K562 (cell line): ENCODE results near the gene THUMPD1. TPM values are rescaled to one million over a fixed set of nuclear protein-coding genes. Genes with fewer than 3 reads are reported as not detected.

ENCODE experiments used
- REST ChIP-seq, 2 experiments: fragments of 450-650 bp; formaldehyde crosslinking in 1 of 2; IDR thresholded peaks; 2 replicates each; pipeline versions ENCODE4 v1.4.0 to v1.6.1; 2014 to 2020; ENCODE audit warnings: mild to moderate bottlenecking in 2 of 2, borderline replicate concordance in 1 of 2, low read depth in 1 of 2
- polyA plus RNA-seq, 8 experiments: library from polyadenylated mRNA; depleted of rRNA in 4 of 8; stranded (reverse) in 5 of 8; unstranded in 3 of 8; fragments of >200 nt; fragmentation: Nextera tagmentation in 2 of 8; fragmentation: Illumina TruSeq in 1 of 8; extraction: Ambion mirVana in 2 of 8; extraction: Trizol in 1 of 8; gene quantifications; 2 replicates each; pipeline versions ENCODE4 v1.2.1 to v1.2.3, GENCODE V29; 2011 to 2014; ENCODE audit warnings: inconsistent platforms in 1 of 8, missing spikeins in 1 of 8
- total RNA-seq, 7 experiments: library from RNA; depleted of rRNA in 6 of 7; stranded (reverse); fragments of >200 nt in 6 of 7; fragmentation: Illumina TruSeq in 2 of 7; extraction: Trizol in 2 of 7; gene quantifications; 2 replicates each; pipeline versions ENCODE4 v1.2.1 to v1.2.3, GENCODE V29; 2011 to 2021; ENCODE audit warnings: low replicate concordance in 1 of 7

The THUMPD1 gene
- total and polyA plus RNA-seq, 9 of the 15 experiments (the other 6 are each of a cell fraction or from before 2014, with no cell fraction given), result 37.8 to 101 (median 56.8) TPM

- TF ChIP-seq REST (IDR thresholded peaks at IDR 0.05; ENCODE audit: borderline replicate concordance), result peak; percentile 15; the same call in 1 of the 2 replicates
- TF ChIP-seq REST (CRISPR knock-in tag; IDR thresholded peaks at IDR 0.05; ENCODE audit: low read depth), result no peak
Observed at GRCh38 chr16:20774703-20775362, 33.2 kb upstream of the THUMPD1 start (continued).
